ENCODE measurements around the gene KCNB1. TPM values are rescaled to one million over a fixed set of nuclear protein-coding genes. Genes with fewer than 3 reads are reported as not detected.

Gene KCNB1
- total RNA-seq, 1 experiment from 2014 or later: 0.68 TPM

- H3T11ph ChIP-seq (ENCODE audit: low read length): no peak overlapping the region
- no peaks in the 10 kb centered on the region for H3K27me3 Mint-ChIP-seq (ENCODE audit: low read depth)
Observed at GRCh38 chr20:49519777-49520359, 37.4 kb upstream of the KCNB1 start.

More at GRCh38 chr20:49519777-49520359, 37.4 kb upstream of the KCNB1 start:
- Histone ChIP-seq H2AK5ac (ENCODE audit: insufficient read length, low read length) (no peak overlapping the region), H3K9me3 (ENCODE audit: control insufficient read depth, low read depth, low read length) (peaks cover 2% of the 10 kb centered on the region), H2BK12ac (ENCODE audit: insufficient read length, low read depth, low read length) (no peak overlapping the region), H2AFZ (ENCODE audit: low read length) (no peak overlapping the region), H3K9ac (ENCODE audit: extremely low read depth, insufficient read length, low read length) (no peak overlapping the region), H3K14ac (ENCODE audit: insufficient read depth, low read length) (no peak overlapping the region), H3K4me2 (ENCODE audit: insufficient read depth, insufficient read length, low read length) (no peak overlapping the region), H4K91ac (ENCODE audit: insufficient read length, low read depth, low read length) (no peak overlapping the region), H3K23me2 (ENCODE audit: insufficient read length, low read depth, low read length, poor library complexity, severe bottlenecking) (no peaks in the 10 kb centered on the region), H2BK5ac (ENCODE audit: insufficient read length, low read length) (no peak overlapping the region), H3K4ac (ENCODE audit: low read depth, low read length) (no peak overlapping the region), H3K27ac (ENCODE audit: insufficient read length, low read depth, low read length) (no peak overlapping the region), H3K18ac (ENCODE audit: insufficient read length, low read depth, low read length) (no peak overlapping the region), H2BK15ac (ENCODE audit: low read depth, low read length) (no peak overlapping the region), H3K79me1 (ENCODE audit: insufficient read depth, low read depth, low read length, poor library complexity, severe bottlenecking) (no peaks in the 10 kb centered on the region), H3K23ac (ENCODE audit: insufficient read length, low read depth, low read length) (no peak overlapping the region), H4K20me1 (ENCODE audit: control insufficient read depth, insufficient read depth, insufficient read length) (no peaks in the 10 kb centered on the region), H4K5ac (ENCODE audit: insufficient read length, low read depth, low read length) (no peak overlapping the region), H3K4me1 (ENCODE audit: insufficient read depth, low read length) (no peaks in the 10 kb centered on the region), H3K27me3 (ENCODE audit: insufficient read depth, low read length) (no peaks in the 10 kb centered on the region), H3K79me2 (ENCODE audit: insufficient read depth, low read length) (no peaks in the 10 kb centered on the region), H2BK120ac (ENCODE audit: low read depth, low read length, poor library complexity, severe bottlenecking) (no peak overlapping the region), H4K8ac (replicated peaks; ENCODE audit: insufficient read length, low read depth, low read length) (no peak overlapping the region), H2BK20ac (ENCODE audit: low read depth, low read length, poor library complexity, severe bottlenecking) (no peak overlapping the region), H3K56ac (ENCODE audit: insufficient read length, low read depth, low read length) (no peak overlapping the region)
- no peak for DNase-seq
- Mint-ChIP-seq H3K36me3 (ENCODE audit: insufficient read depth in 1 of 3, low read depth in 3 of 3) (peaks cover 14 to 22% (median 21%) of the 10 kb centered on the region in 3 experiments), H3K27ac (peak overlapping the region in 2 of 3 experiments; percentile 5 to 33; a peak in 3 of 7 replicates), H3K9me3 (peaks cover 0 to 4% of the 10 kb centered on the region in 2 experiments; a peak in 2 of 5 replicates), H3K4me3 (no peak overlapping the region), H3K4me1 (peaks cover 6 to 10% of the 10 kb centered on the region in 2 experiments)
- WGBS (ENCODE audit: extremely low coverage, insufficient read length, low lambda C conversion rate): no CpG with 5 or more reads among the region's 5 CpGs
- TF ChIP-seq CTCF (conservative IDR thresholded peaks at IDR 0.05): peak; percentile 39

Data from H9 (cell line).